Transverse colon (tissue), 4 donors: ENCODE measurements around the gene COPS7A. TPM values are rescaled to one million over a fixed set of nuclear protein-coding genes. Genes with fewer than 3 reads are reported as not detected.

Experiments
- DNase-seq: peaks from one replicate; pipeline ENCODE4 v3.0.0-alpha.2; 2019
- H3K27ac ChIP-seq, 4 donors: fragments of 200-600 bp; sonication (generic); 2 replicates each; pipeline ENCODE4 v1.5.1; 2016 to 2018; ENCODE audit warnings: inconsistent platforms in 4 of 4
- H3K27me3 ChIP-seq: fragments of 200-600 bp; sonication (generic); 2 replicates; pipeline ENCODE4 v1.5.1; 2017; ENCODE audit warnings: inconsistent platforms
- H3K36me3 ChIP-seq, 4 donors: fragments of 200-600 bp; sonication (generic); 2 replicates each; pipeline ENCODE4 v1.5.1; 2017 to 2019; ENCODE audit warnings: inconsistent platforms in 4 of 4
- H3K4me1 ChIP-seq, 4 donors: fragments of 200-600 bp; sonication (generic); 2 replicates each; pipeline ENCODE4 v1.5.1; 2017 to 2020; ENCODE audit warnings: inconsistent platforms in 4 of 4
- H3K4me3 ChIP-seq, 4 donors: fragments of 200-600 bp; sonication (generic); 1 replicate in 1 of 4; 2 replicates in 3 of 4; pipeline versions ENCODE4 v1.5.1 to v1.6.1; 2017 to 2019; ENCODE audit warnings: inconsistent platforms in 4 of 4
- H3K9me3 ChIP-seq, 2 donors: fragments of 200-600 bp; sonication (generic); 2 replicates each; pipeline ENCODE4 v1.5.1; 2017 to 2019; ENCODE audit warnings: inconsistent platforms in 2 of 2
- CTCF ChIP-seq, 5 experiments: fragments of 200-600 bp in 3 of 5; fragments of 450-650 bp in 2 of 5; sonication (generic) in 3 of 5; IDR thresholded peaks; 1 replicate in 2 of 5; 2 replicates in 3 of 5; pipeline ENCODE4 v1.5.1; 2016 to 2017; ENCODE audit warnings: antibody characterized with exemption in 5 of 5, inconsistent platforms in 3 of 5, mild to moderate bottlenecking in 2 of 5, moderate library complexity in 1 of 5
- EP300 ChIP-seq: sonication (generic); formaldehyde crosslinking; IDR thresholded peaks from one replicate; pipeline ENCODE4 v1.6.1; 2017; ENCODE audit warnings: antibody characterized with exemption, low read depth
- POLR2A ChIP-seq: fragments of 450-650 bp; IDR thresholded peaks from one replicate; pipeline ENCODE4 v1.6.1; 2016; ENCODE audit warnings: antibody characterized with exemption, mild to moderate bottlenecking, moderate library complexity
- POLR2AphosphoS5 ChIP-seq, 3 donors: sonication (generic); formaldehyde crosslinking; IDR thresholded peaks; one replicate each; pipeline ENCODE4 v1.6.1; 2016; ENCODE audit warnings: antibody characterized with exemption in 3 of 3
- WGBS, 2 donors: methylation state at CpG; one replicate each; pipeline ENCODE4 v1.1.5; 2018; ENCODE audit warnings: low coverage in 1 of 2; 5-methylcytosine and 5-hydroxymethylcytosine counted together
- in situ Hi-C, 4 donors: fragments of 200-750 bp; cut with MboI; loops; one replicate each; pipeline versions ENCODE4 v1.15.0 to v1.15.1; 2017; ENCODE audit warnings: low sequenced_read_pairs in 3 of 4, low pct_ligation_motif_present in 1 of 4, low pct_unique_long_range_greater_than_20kb in 1 of 4
- intact Hi-C: fragments of 100-400 bp; cut with DNase I; formaldehyde crosslinking; loops from one replicate; pipeline ENCODE4 v1.15.1; 2023; ENCODE audit warnings: low total_unique reads
- total RNA-seq, 4 donors: library from RNA; depleted of rRNA; stranded (reverse); fragments of >200 nt; gene quantifications; one replicate each; pipeline ENCODE4 v1.1.0, GENCODE V29; 2016

COPS7A gene
- total RNA-seq, 4 donors from 2014 or later: 13.1 to 44.9 (median 36.9) TPM

GRCh38 chr12:6774499-6775062, 50.7 kb downstream of the COPS7A start:
- intact Hi-C loops (loop anchor here (10.0 kb wide), 1 partner anchor 160 kb away; no protein-coding TSS in a partner anchor), in situ Hi-C loops (no loop called here)
- H3K27ac ChIP-seq: peak overlapping the region in 3 of 4 donors; percentile 35 to 64 (median 41)
- no peaks in the 10 kb centered on the region for H3K36me3 ChIP-seq
- TF ChIP-seq POLR2AphosphoS5 (IDR thresholded peaks at IDR 0.05): no peak
- no peak for TF ChIP-seq CTCF (IDR thresholded peaks at IDR 0.05)
- no peak for TF ChIP-seq EP300
- TF ChIP-seq POLR2A: peak; percentile 21
- H3K4me3 ChIP-seq: peak overlapping the region in 1 of 4 donors; percentile 35
- H3K27me3 ChIP-seq: no peaks in the 10 kb centered on the region
- H3K4me1 ChIP-seq: peaks cover 6 to 77% (median 38%) of the 10 kb centered on the region in 4 donors
- no peak for DNase-seq
- no peaks in the 10 kb centered on the region for H3K9me3 ChIP-seq
- WGBS, 2 donors: 70 to 84% methylated on average over 5 to 15 of the region's 15 CpGs

- H3K27ac ChIP-seq: no peak overlapping the region
- no peak overlapping the region for H3K4me3 ChIP-seq
- H3K9me3 ChIP-seq: no peaks in the 10 kb centered on the region
- H3K27me3 ChIP-seq: no peaks in the 10 kb centered on the region
- TF ChIP-seq CTCF (IDR thresholded peaks at IDR 0.05): no peak
- TF ChIP-seq EP300: no peak
- no peak for TF ChIP-seq POLR2A
- no peak for TF ChIP-seq POLR2AphosphoS5 (IDR thresholded peaks at IDR 0.05)
- no peak for DNase-seq
- peaks cover 6 to 75% (median 37%) of the 10 kb centered on the region in 4 donors for H3K4me1 ChIP-seq
- intact Hi-C loops (loop anchor here (10.0 kb wide), 1 partner anchor 161 kb away; no protein-coding TSS in a partner anchor), in situ Hi-C loops (no loop called here)
- no peaks in the 10 kb centered on the region for H3K36me3 ChIP-seq
- 23 to 64% methylated on average over 7 to 16 of the region's 16 CpGs for WGBS, 2 donors
These were observed 51.6 kb downstream of the COPS7A start for GRCh38 chr12:6775185-6776174.

- no peak for DNase-seq
- Histone ChIP-seq H3K4me1 (peaks cover 4 to 56% (median 26%) of the 10 kb centered on the region in 4 donors), H3K4me3 (no peak overlapping the region), H3K9me3 (no peaks in the 10 kb centered on the region), H3K36me3 (no peaks in the 10 kb centered on the region), H3K27me3 (no peaks in the 10 kb centered on the region), H3K27ac (peak overlapping the region in 3 of 4 donors; percentile 73 to 87 (median 82))
- in situ Hi-C loops: no loop called here
- no peak for TF ChIP-seq EP300
- 92 to 95% methylated on average over 3 to 5 of the region's 5 CpGs for WGBS, 2 donors
- intact Hi-C loops: loop anchor here (10.0 kb wide), 1 partner anchor 163 kb away; no protein-coding TSS in a partner anchor
These were observed 53.5 kb downstream of the COPS7A start for GRCh38 chr12:6777386-6777785.

- H3K9me3 ChIP-seq: no peaks in the 10 kb centered on the region
- WGBS, 2 donors: 37% methylated on average over 14 of the region's 14 CpGs; no CpG with 5 or more reads in 1 of the 2 donors
- TF ChIP-seq CTCF (IDR thresholded peaks at IDR 0.05): no peak
- no peak for TF ChIP-seq POLR2AphosphoS5 (IDR thresholded peaks at IDR 0.05)
- no peak for TF ChIP-seq POLR2A
- TF ChIP-seq EP300: no peak
- intact Hi-C loops (loop anchor here (10.0 kb wide), 1 partner anchor 163 kb away; no protein-coding TSS in a partner anchor), in situ Hi-C loops (no loop called here)
- H3K36me3 ChIP-seq: no peaks in the 10 kb centered on the region
- peaks cover 4 to 48% (median 21%) of the 10 kb centered on the region in 4 donors for H3K4me1 ChIP-seq
- no peaks in the 10 kb centered on the region for H3K27me3 ChIP-seq
- peak; percentile 30 for DNase-seq
- peak overlapping the region; percentile 73 to 87 (median 82) for H3K27ac ChIP-seq
- peak overlapping the region in 3 of 4 donors; percentile 12 to 47 (median 29) for H3K4me3 ChIP-seq
These were observed 54.3 kb downstream of the COPS7A start for GRCh38 chr12:6778217-6778573.
